GM12878 (cell line): ENCODE data around the gene CTNNA3. TPM values are rescaled to one million over a fixed set of nuclear protein-coding genes. Genes with fewer than 3 reads are reported as not detected.

Experiments
- ATAC-seq: fragments of 200-7000 bp; cut with Tn5 transposase; 3 replicates; pipeline ENCODE4 v1.9.1; 2020; ENCODE audit warnings: mild to moderate bottlenecking, moderate library complexity
- BruUV-seq: library from RNA; stranded (reverse); fragments of 400-500 nt; replicated peaks from 2 replicates; lab custom pipeline; 2021; lab: Mats Ljungman, UMichigan
- CTCF ChIA-PET: fragments of 300-600 bp; sonication (Branson Sonifier 250); formaldehyde crosslinking; extraction: SDS; loops from one replicate; lab custom pipeline; 2021; ENCODE audit warnings: inconsistent platforms; lab: Yijun Ruan, JAX
- POLR2A ChIA-PET: fragments of 350-600 bp; formaldehyde crosslinking; extraction: SDS; loops from one replicate; lab custom pipeline; 2021; ENCODE audit warnings: inconsistent platforms; lab: Charles Lee
- RAD21 ChIA-PET: fragments of 300-600 bp; sonication (Branson Sonifier 250); formaldehyde crosslinking; loops from one replicate; lab custom pipeline; 2023; ENCODE audit warnings: antibody characterized with exemption; ENCODE audit not compliant: unreplicated experiment; lab: Charles Lee
- SMC1A ChIA-PET: fragments of 300-600 bp; sonication (Branson Sonifier 250); formaldehyde crosslinking; loops from one replicate; lab custom pipeline; 2023; ENCODE audit not compliant: unreplicated experiment, uncharacterized antibody; lab: Charles Lee
- DNase-seq: peaks from one replicate; pipeline ENCODE4 v3.0.0-alpha.2; 2011; ENCODE audit warnings: low read depth, low spot score
- FAIRE-seq: peaks from 3 replicates; lab custom pipeline; 2011; peaks lifted over from hg19 to GRCh38; lab: Jason Lieb, UNC
- H2AFZ ChIP-seq: 2 replicates; pipeline ENCODE4 v1.6.0; 2011; ENCODE audit warnings: low read depth, low read length, control low read depth; ENCODE audit not compliant: control insufficient read depth
- H3K27ac ChIP-seq: 2 replicates; pipeline ENCODE4 v1.5.1; 2011; ENCODE audit warnings: control low read depth; ENCODE audit not compliant: control insufficient read depth, insufficient read depth
- H3K27me3 ChIP-seq, 2 experiments: replicated peaks in 1 of 2; 2 replicates each; pipeline versions ENCODE4 v1.6.0 to v1.6.1; 2011; ENCODE audit warnings: low read length in 1 of 2; ENCODE audit not compliant: control insufficient read depth in 2 of 2, insufficient read depth in 2 of 2
- H3K36me3 ChIP-seq, 2 experiments: 2 replicates each; pipeline ENCODE4 v1.5.1; 2011; ENCODE audit warnings: low read length in 1 of 2; ENCODE audit not compliant: control insufficient read depth in 2 of 2, insufficient read depth in 2 of 2
- H3K4me1 ChIP-seq: 2 replicates; pipeline ENCODE4 v1.6.1; 2011; ENCODE audit warnings: mild to moderate bottlenecking, low read length, moderate library complexity, mixed read lengths; ENCODE audit not compliant: control insufficient read depth, insufficient read depth
- H3K4me2 ChIP-seq: 2 replicates; pipeline ENCODE4 v1.6.0; 2011; ENCODE audit warnings: control low read depth; ENCODE audit not compliant: control insufficient read depth, insufficient read depth
- H3K4me3 ChIP-seq: fragments of 200-600 bp; sonication (generic); 2 replicates; pipeline ENCODE4 v1.5.1; 2016
- H3K79me2 ChIP-seq: 2 replicates; pipeline ENCODE4 v1.6.0; 2011; ENCODE audit warnings: low read length; ENCODE audit not compliant: control insufficient read depth, insufficient read depth
- H3K9ac ChIP-seq: 2 replicates; pipeline ENCODE4 v1.8.0; 2011; ENCODE audit warnings: low read length, control low read depth, mixed read lengths; ENCODE audit not compliant: control insufficient read depth, insufficient read depth
- H3K9me3 ChIP-seq: replicated peaks from 3 replicates; pipeline ENCODE4 v1.5.1; 2011; ENCODE audit warnings: mild to moderate bottlenecking, low read length; ENCODE audit not compliant: control insufficient read depth, insufficient read depth
- H4K20me1 ChIP-seq: 2 replicates; pipeline ENCODE4 v1.6.0; 2011; ENCODE audit not compliant: control insufficient read depth, insufficient read depth
- DPF2 ChIP-seq: fragments of 450-650 bp; IDR thresholded peaks from 2 replicates; pipeline ENCODE4 v1.6.1; 2017; ENCODE audit warnings: mild to moderate bottlenecking
- GABPA ChIP-seq: IDR thresholded peaks from 2 replicates; pipeline ENCODE4 v1.6.1; 2014; ENCODE audit warnings: antibody characterized with exemption, low read depth, mild to moderate bottlenecking, inconsistent platforms
- MAX ChIP-seq: IDR thresholded peaks from 2 replicates; pipeline ENCODE4 v1.6.1; 2012; ENCODE audit warnings: low read depth, low read length, improper control_type of control experiment
- NKRF ChIP-seq: fragments of 450-650 bp; conservative IDR thresholded peaks from 2 replicates; pipeline ENCODE4 v1.6.1; 2017; ENCODE audit warnings: mild to moderate bottlenecking, moderate library complexity
- POLR2AphosphoS2 ChIP-seq: IDR thresholded peaks from 2 replicates; pipeline ENCODE4 v1.6.1; 2011; ENCODE audit warnings: low read depth, mild to moderate bottlenecking, low read length, improper control_type of control experiment, moderate library complexity
- RBBP5 ChIP-seq: fragments of 200-600 bp; sonication (generic); conservative IDR thresholded peaks from 2 replicates; pipeline ENCODE4 v1.6.1; 2016
- SIN3A ChIP-seq: IDR thresholded peaks from 2 replicates; pipeline ENCODE4 v1.6.1; 2012; ENCODE audit warnings: low read depth, low read length, improper control_type of control experiment
- SIX5 ChIP-seq: IDR thresholded peaks from 2 replicates; pipeline ENCODE4 v1.6.1; 2011; ENCODE audit warnings: mild to moderate bottlenecking, low read depth, low read length, moderate library complexity; ENCODE audit not compliant: severe bottlenecking
- SRF ChIP-seq, 2 experiments: IDR thresholded peaks; 2 replicates each; pipeline ENCODE4 v1.6.1; 2011; ENCODE audit warnings: low read depth in 2 of 2, low read length in 2 of 2, mild to moderate bottlenecking in 1 of 2, moderate library complexity in 1 of 2
- WGBS: methylation state at CpG from one replicate; pipeline ENCODE4 v1.1.6; 2016; ENCODE audit warnings: low lambda C conversion rate; ENCODE audit not compliant: insufficient replicate concordance, insufficient coverage; ENCODE audit errors: missing lambda C conversion rate; 5-methylcytosine and 5-hydroxymethylcytosine counted together
- in situ Hi-C: fragments of 300-500 bp; cut with MboI; formaldehyde crosslinking; loops from 9 replicates; pipeline ENCODE4 v1.14.3; 2018; ENCODE audit warnings: mixed read lengths
- intact Hi-C: fragments of 100-400 bp; cut with micrococcal nuclease; formaldehyde crosslinking; loops from one replicate; pipeline ENCODE4 v1.14.2; 2022; ENCODE audit not compliant: unreplicated experiment
- polyA plus RNA-seq, 11 experiments: library from polyadenylated mRNA; depleted of rRNA in 4 of 11; unstranded in 6 of 11; stranded (reverse) in 5 of 11; fragments of >200 nt; fragmentation: Nextera tagmentation in 4 of 11; fragmentation: Illumina TruSeq in 1 of 11; extraction: Ambion mirVana in 4 of 11; extraction: Trizol in 1 of 11; gene quantifications; 1 replicate in 1 of 11; 2 replicates in 10 of 11; pipeline versions ENCODE4 v1.2.1 to v1.2.3, GENCODE V29; 2011 to 2016; ENCODE audit warnings: inconsistent platforms in 2 of 11, missing spikeins in 2 of 11, low read depth in 1 of 11
- total RNA-seq, 4 experiments: library from RNA; depleted of rRNA in 3 of 4; stranded (reverse); fragments of >200 nt in 3 of 4; fragmentation: Illumina TruSeq in 1 of 4; extraction: Trizol in 1 of 4; gene quantifications; 2 replicates each; pipeline versions ENCODE4 v1.2.1 to v1.2.3, GENCODE V29; 2013 to 2021
- TF ChIP-seq, protein P1 (sequence below): IDR thresholded peaks from 2 replicates; pipeline ENCODE4 v1.6.1; 2012; ENCODE audit warnings: low read depth, low read length, improper control_type of control experiment
- TF ChIP-seq, protein P2 (sequence below): fragments of 150-350 bp; IDR thresholded peaks from 2 replicates; pipeline ENCODE4 v1.6.1; 2016; ENCODE audit warnings: low read depth, low read length

The CTNNA3 gene
- total and polyA plus RNA-seq, 10 of the 15 experiments (the other 5 are each of a cell fraction or from before 2014, with no cell fraction given), result under 0.01 to 4.5 (median 0.22) TPM; not detected in 2

DNA sequence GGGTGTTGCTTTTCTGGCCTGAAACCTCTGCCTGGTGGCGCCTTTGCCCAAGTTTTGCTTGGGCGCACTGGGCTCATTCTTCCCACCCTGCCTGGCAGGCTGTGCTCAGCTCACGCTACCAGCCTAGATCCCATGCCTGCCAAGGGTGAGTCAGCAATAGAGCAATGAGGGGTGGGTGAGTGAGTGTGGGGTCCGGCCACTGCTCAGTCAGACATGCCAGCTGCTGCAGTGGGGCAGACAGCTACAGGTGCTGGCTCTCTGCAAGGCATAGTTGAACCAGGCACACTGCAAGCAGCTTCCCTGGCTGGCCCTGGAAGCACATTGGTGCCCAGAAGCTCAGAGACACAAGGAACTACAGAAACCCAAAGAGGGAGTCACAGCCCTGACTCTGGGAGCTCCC is 1451.0 kb downstream of the CTNNA3 start:
- Histone ChIP-seq H3K4me1 (no peaks in the 10 kb centered on the region), H3K36me3 (no peaks in the 10 kb centered on the region), H3K9me3 (no peaks in the 10 kb centered on the region), H3K4me2 (no peak overlapping the region), H3K79me2 (no peaks in the 10 kb centered on the region), H3K4me3 (no peak overlapping the region), H3K9ac (no peak overlapping the region)
- in situ Hi-C loops (no loop called here), intact Hi-C loops (no loop called here)
- SMC1A ChIA-PET, result no interaction called here
- no peak for ATAC-seq
- TF ChIP-seq, protein P1, sequence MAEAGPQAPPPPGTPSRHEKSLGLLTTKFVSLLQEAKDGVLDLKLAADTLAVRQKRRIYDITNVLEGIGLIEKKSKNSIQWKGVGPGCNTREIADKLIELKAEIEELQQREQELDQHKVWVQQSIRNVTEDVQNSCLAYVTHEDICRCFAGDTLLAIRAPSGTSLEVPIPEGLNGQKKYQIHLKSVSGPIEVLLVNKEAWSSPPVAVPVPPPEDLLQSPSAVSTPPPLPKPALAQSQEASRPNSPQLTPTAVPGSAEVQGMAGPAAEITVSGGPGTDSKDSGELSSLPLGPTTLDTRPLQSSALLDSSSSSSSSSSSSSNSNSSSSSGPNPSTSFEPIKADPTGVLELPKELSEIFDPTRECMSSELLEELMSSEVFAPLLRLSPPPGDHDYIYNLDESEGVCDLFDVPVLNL, result no peak
- TF ChIP-seq, all 136 proteins: peak for 0
- no peak for FAIRE-seq
- ChIA-PET POLR2A (no interaction called here), CTCF (no interaction called here), RAD21 (no interaction called here)
- 68% methylated on average over 4 of the region's 4 CpGs for WGBS
- no peak for DNase-seq
- no peak overlapping the region for H3K27ac ChIP-seq
- no TSS peak for BruUV-seq
- no peak overlapping the region for H2AFZ ChIP-seq
- H4K20me1 ChIP-seq, result no peaks in the 10 kb centered on the region
- no peaks in the 10 kb centered on the region for H3K27me3 ChIP-seq

- ChIA-PET POLR2A (no interaction called here), RAD21 (no interaction called here), CTCF (no interaction called here), SMC1A (interaction anchor here (0.6 kb wide), 1 partner anchor 887 kb away, joined by 4 read pairs; no protein-coding TSS in a partner anchor)
- Histone ChIP-seq H3K36me3 (no peaks in the 10 kb centered on the region), H3K4me1 (no peaks in the 10 kb centered on the region), H3K79me2 (no peaks in the 10 kb centered on the region), H3K4me3 (no peak overlapping the region), H4K20me1 (no peaks in the 10 kb centered on the region), H3K27ac (no peak overlapping the region), H3K9ac (no peak overlapping the region), H3K9me3 (no peaks in the 10 kb centered on the region), H3K27me3 (no peaks in the 10 kb centered on the region), H2AFZ (no peak overlapping the region), H3K4me2 (no peak overlapping the region)
- intact Hi-C loops (no loop called here), in situ Hi-C loops (no loop called here)
- no TSS peak for BruUV-seq
- no peak for DNase-seq
- FAIRE-seq, result no peak
- WGBS, result 52% methylated on average over 1 of the region's 1 CpG
- no peak for ATAC-seq
- TF ChIP-seq SIN3A, result no peak
- no peak for TF ChIP-seq MAX
- TF ChIP-seq POLR2AphosphoS2, result no peak
- TF ChIP-seq DPF2, result no peak
- no peak for TF ChIP-seq RBBP5
- TF ChIP-seq NKRF, result no peak
- TF ChIP-seq SRF (IDR thresholded peaks at IDR 0.05; ENCODE audit: low read depth in 2 of 2, low read length in 2 of 2), result no peak
- no peak for TF ChIP-seq SIX5
- no peak for TF ChIP-seq GABPA
- TF ChIP-seq, protein P2, sequence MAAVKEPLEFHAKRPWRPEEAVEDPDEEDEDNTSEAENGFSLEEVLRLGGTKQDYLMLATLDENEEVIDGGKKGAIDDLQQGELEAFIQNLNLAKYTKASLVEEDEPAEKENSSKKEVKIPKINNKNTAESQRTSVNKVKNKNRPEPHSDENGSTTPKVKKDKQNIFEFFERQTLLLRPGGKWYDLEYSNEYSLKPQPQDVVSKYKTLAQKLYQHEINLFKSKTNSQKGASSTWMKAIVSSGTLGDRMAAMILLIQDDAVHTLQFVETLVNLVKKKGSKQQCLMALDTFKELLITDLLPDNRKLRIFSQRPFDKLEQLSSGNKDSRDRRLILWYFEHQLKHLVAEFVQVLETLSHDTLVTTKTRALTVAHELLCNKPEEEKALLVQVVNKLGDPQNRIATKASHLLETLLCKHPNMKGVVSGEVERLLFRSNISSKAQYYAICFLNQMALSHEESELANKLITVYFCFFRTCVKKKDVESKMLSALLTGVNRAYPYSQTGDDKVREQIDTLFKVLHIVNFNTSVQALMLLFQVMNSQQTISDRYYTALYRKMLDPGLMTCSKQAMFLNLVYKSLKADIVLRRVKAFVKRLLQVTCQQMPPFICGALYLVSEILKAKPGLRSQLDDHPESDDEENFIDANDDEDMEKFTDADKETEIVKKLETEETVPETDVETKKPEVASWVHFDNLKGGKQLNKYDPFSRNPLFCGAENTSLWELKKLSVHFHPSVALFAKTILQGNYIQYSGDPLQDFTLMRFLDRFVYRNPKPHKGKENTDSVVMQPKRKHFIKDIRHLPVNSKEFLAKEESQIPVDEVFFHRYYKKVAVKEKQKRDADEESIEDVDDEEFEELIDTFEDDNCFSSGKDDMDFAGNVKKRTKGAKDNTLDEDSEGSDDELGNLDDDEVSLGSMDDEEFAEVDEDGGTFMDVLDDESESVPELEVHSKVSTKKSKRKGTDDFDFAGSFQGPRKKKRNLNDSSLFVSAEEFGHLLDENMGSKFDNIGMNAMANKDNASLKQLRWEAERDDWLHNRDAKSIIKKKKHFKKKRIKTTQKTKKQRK, result no peak
Measured at GRCh38 chr10:66242885-66243284, 1453.1 kb downstream of the CTNNA3 start.
